Activated CD8-positive, alpha-beta memory T cell treated with anti-CD3 and anti-CD28 coated beads, Interleukin-2, amount 50 U/mL, for 1 hour (primary cell): ENCODE results near the gene ATRAID.
A peak's percentile ranks its signal among the peaks of the same experiment; 100 is the strongest.
"Not testable (repeated sequence)": the region's sequence is repeated elsewhere in the genome, so short reads cannot be mapped to it uniquely, and the experiment has no call there.

ENCODE experiments used
- DNase-seq: peaks from one replicate; pipeline ENCODE4 v3.0.0-alpha.2; 2020; ENCODE audit errors: extremely low read depth

The ATRAID gene

GRCh38 chr2:27194538-27195354 lies 17.1 kb upstream of the ATRAID start:
- no peak for DNase-seq

GRCh38 chr2:27195799-27196198 lies 16.0 kb upstream of the ATRAID start:
- not testable (repeated sequence) for DNase-seq

GRCh38 chr2:27198068-27198467 lies 13.8 kb upstream of the ATRAID start:
- DNase-seq: not testable (repeated sequence)

- no peak for DNase-seq
Measured at GRCh38 chr2:27198627-27199026, 13.2 kb upstream of the ATRAID start.

- no peak for DNase-seq
Measured at GRCh38 chr2:27199241-27199640, 12.6 kb upstream of the ATRAID start.

GRCh38 chr2:27201675-27202074 lies 10.2 kb upstream of the ATRAID start:
- no peak for DNase-seq

- no peak for DNase-seq
Measured at GRCh38 chr2:27202854-27203253, 9.0 kb upstream of the ATRAID start.

GRCh38 chr2:27203741-27204140 lies 8.1 kb upstream of the ATRAID start:
- no peak for DNase-seq

- no peak for DNase-seq
Measured at GRCh38 chr2:27204566-27204965, 7.3 kb upstream of the ATRAID start.

GRCh38 chr2:27205206-27205605 lies 6.6 kb upstream of the ATRAID start:
- no peak for DNase-seq

GRCh38 chr2:27206346-27206745 lies 5.5 kb upstream of the ATRAID start:
- DNase-seq: no peak

GRCh38 chr2:27208486-27209050 lies 3.3 kb upstream of the ATRAID start:
- DNase-seq: no peak

GRCh38 chr2:27209621-27210401 lies 2.0 kb upstream of the ATRAID start:
- DNase-seq: no peak

GRCh38 chr2:27211241-27211942 lies 449 bp upstream of the ATRAID start:
- no peak for DNase-seq

- peak; percentile 33 for DNase-seq
Measured at GRCh38 chr2:27212626-27213471, 1.0 kb downstream of the ATRAID start.

GRCh38 chr2:27214941-27215340 lies 3.1 kb downstream of the ATRAID start:
- no peak for DNase-seq

- no peak for DNase-seq
Measured at GRCh38 chr2:27216416-27217137, 4.7 kb downstream of the ATRAID start.

GRCh38 chr2:27217173-27218121 lies 5.6 kb downstream of the ATRAID start, which contains the start of gene CAD:
CAD (plus strand) TSS chr2:27217369; CDS start chr2:27217552, 183 bp downstream.
- DNase-seq: peak; percentile 31

GRCh38 chr2:27218614-27219013 lies 6.8 kb downstream of the ATRAID start:
- no peak for DNase-seq
